IPS-18c (cell line): Measurements from ENCODE around the gene CLIC2.
"Not testable (repeated sequence)": the region's sequence is repeated elsewhere in the genome, so short reads cannot be mapped to it uniquely, and the experiment has no call there.

Experiments
- H3K4me3 ChIP-seq: 2 replicates; pipeline ENCODE4 v1.7.0; 2013; ENCODE audit warnings: low read depth, mild to moderate bottlenecking, low read length, moderate library complexity; ENCODE audit not compliant: insufficient read depth
- H3K9me3 ChIP-seq: one replicate; pipeline ENCODE4 v1.6.1; 2013; ENCODE audit warnings: mild to moderate bottlenecking, low read length, moderate library complexity; ENCODE audit not compliant: control insufficient read depth, insufficient read depth

Gene CLIC2

GRCh38 chrX:155334486-155335336 is at the start of gene CLIC2:
CLIC2 (minus strand) TSS chrX:155334614; CDS start chrX:155334427, 187 bp downstream.
- no peak within 1 kb of the TSS for H3K4me3 ChIP-seq
- H3K9me3 ChIP-seq, result no peaks in the 10 kb centered on the region

DNA sequence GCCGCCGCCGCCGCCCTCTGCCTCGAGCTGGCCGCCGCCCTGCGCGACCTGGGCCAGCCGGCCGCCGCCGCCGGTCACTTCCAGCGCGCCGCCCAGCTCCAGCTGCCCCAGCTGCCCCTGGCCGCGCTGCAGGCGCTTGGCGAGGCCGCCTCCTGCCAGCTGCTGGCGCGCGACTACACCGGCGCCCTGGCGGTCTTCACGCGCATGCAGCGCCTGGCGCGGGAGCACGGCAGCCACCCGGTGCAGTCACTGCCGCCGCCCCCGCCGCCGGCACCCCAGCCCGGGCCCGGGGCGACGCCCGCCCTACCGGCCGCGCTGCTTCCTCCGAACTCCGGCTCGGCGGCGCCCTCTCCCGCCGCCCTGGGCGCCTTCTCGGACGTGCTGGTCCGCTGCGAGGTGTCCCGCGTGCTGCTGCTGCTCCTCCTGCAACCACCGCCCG is 48.1 kb upstream of the CLIC2 start:
- H3K4me3 ChIP-seq, H3K9me3 ChIP-seq: not testable (repeated sequence)

DNA sequence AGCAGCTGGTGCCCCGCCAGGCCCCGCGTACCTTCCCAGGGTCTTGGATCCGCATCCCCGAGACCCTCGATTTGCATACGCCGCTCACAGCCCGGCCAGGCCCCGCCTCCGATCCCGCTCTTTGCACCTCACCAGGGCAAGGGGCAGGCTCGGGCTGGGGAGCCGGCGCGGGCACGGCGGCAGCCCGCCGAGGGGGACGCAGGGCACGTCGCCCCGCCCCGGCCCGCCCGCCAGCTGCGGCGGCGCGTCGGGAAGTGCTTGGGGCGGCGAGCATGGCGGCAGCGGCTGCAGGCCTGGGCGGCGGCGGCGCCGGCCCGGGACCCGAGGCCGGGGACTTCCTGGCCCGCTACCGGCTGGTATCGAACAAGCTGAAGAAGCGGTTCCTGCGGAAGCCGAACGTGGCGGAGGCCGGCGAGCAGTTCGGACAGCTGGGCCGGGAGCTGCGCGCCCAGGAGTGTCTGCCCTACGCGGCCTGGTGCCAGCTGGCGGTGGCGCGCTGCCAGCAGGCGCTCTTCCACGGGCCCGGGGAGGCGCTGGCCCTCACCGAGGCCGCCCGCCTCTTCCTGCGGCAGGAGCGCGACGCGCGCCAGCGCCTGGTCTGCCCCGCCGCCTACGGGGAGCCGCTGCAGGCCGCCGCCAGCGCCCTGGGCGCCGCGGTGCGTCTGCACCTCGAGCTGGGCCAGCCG is 47.6 kb upstream of the CLIC2 start, which contains the start of gene F8A2:
F8A2 (plus strand) TSS at position 253 of the 686 bp plus-strand sequence; CDS start at position 273, 20 bp downstream.
- H3K4me3 ChIP-seq, H3K9me3 ChIP-seq: not testable (repeated sequence)

GRCh38 chrX:155379802-155380201 is 45.4 kb upstream of the CLIC2 start:
- not testable (repeated sequence) for H3K9me3 ChIP-seq, H3K4me3 ChIP-seq

DNA sequence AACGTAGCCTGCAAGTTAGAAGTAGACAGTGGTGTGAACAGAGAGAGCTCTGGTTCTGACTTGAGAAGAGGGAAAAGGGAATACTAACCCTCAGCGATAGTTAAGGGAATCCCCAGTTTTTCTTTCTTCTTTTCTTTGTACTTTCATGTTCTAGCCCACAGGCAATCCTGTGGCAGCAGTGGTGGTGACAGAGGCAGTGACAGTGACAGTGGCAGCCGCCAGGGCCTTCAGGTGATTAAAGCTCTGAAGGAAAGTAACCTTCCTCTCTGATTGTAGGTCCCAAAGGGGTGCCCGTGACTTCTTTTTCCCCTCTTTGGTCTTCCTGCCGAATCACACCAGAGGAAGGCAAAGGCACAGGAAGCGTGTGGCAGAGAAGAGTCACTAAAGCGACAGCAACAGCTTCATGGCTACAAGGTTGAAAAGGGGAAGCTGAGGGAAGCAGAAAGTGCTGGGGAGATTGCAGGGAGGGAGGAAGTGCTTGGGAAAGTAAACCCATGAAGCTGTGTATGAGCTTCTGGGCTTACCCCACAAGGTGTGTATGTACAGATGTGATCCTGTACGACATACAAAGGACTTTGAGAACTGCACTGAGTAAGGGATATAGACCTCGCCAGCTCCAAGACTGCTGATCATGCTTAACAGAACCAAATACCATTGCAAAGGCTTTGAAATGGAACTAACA is 39.5 kb upstream of the CLIC2 start:
- H3K4me3 ChIP-seq, H3K9me3 ChIP-seq: not testable (repeated sequence)

GRCh38 chrX:155363712-155364111 is 29.3 kb upstream of the CLIC2 start:
- not testable (repeated sequence) for H3K9me3 ChIP-seq, H3K4me3 ChIP-seq

DNA sequence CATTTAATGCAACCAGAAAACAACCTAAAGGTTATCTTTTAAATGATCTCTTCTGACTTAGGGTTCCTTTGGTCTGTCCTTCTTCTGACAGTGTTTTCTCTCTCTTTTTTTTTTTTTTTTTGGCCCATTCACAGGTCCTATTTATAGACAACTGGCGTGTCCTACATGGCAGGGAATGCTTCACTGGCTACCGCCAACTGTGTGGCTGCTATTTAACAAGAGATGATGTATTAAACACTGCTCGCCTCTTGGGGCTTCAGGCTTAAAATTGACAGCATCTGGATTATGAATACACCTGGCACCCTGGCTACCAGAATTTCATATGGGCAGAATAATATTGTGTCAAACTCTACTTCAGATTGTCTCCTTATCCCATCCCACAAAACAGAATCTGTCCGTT is 15.0 kb upstream of the CLIC2 start:
- not testable (repeated sequence) for H3K9me3 ChIP-seq, H3K4me3 ChIP-seq

GRCh38 chrX:155345689-155346088 is 11.3 kb upstream of the CLIC2 start:
- not testable (repeated sequence) for H3K9me3 ChIP-seq

DNA sequence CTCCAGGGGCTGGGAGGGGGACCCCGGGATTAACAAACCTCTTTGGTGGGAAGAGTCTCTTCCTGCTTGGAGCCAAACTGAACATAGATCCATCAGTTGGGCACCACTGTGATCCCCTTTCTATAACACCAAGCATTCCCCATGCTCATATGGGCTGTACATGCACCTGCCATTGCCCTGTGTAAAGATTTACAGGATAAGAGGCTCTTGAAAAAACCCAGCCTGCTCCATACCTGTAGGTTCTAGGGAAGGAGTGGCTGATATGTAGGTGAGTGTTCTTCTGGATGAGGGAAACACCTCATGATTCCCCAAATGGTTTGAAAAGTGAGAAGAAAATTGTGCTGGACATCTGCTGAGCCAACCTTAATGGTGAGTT is 911 bp upstream of the CLIC2 start:
- H3K4me3 ChIP-seq, H3K9me3 ChIP-seq: not testable (repeated sequence)

More at GRCh38 chrX:155345689-155346088, 11.3 kb upstream of the CLIC2 start:
- H3K4me3 ChIP-seq, result not testable (repeated sequence)

DNA sequence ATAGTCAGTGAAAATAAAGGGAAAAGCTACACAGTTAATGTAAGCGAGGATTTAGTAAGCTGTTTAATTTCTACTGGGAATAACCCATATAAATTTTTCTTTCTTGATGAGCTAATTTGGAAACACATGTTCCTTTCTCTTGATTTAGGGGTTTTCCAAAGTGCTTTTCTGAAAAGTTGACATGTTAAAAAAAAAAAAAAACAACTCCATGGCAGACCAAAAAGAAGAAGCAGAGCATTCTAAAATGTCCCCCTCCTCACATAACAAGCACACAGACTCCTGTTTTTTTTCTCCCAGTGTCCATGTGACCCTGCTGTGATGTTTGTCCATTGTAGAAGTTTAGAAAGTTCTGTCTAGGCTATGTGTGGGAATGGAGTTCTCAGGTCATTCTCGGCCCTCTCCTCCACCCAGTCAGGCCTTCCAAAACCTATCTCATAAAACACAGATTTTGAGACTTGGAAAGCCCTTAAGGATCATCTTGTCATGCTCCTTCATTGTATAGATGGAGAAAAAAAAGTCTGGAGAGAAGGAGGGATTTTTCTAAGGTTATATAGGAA is 792 bp downstream of the CLIC2 start:
- Histone ChIP-seq H3K9me3 (no peaks in the 10 kb centered on the region), H3K4me3 (no peak overlapping the region)

- H3K4me3 ChIP-seq, result no peak overlapping the region
Observed at GRCh38 chrX:155330992-155331391, 3.4 kb downstream of the CLIC2 start.

DNA sequence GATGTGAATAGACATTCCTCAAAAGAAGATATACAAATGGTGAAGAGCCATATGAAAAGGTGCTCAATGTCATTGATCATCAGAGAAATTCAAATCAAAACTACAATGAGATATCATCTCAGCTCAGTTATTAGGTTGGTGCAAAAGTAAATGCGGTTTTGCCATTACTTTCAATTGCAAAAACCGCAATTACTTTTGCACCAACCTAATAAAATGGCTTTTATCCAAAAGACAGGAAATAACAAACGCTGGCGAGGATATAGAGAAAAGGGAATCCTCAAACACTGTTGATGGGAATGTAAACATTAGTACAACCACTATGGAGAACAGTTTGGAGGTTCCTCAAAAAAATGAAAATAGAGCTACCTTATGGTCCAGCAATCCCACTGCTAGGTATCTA is 5.1 kb downstream of the CLIC2 start:
- no peaks in the 10 kb centered on the region for H3K9me3 ChIP-seq
- H3K4me3 ChIP-seq, result no peak overlapping the region

More at GRCh38 chrX:155330992-155331391, 3.4 kb downstream of the CLIC2 start:
- no peaks in the 10 kb centered on the region for H3K9me3 ChIP-seq

GRCh38 chrX:155326610-155327009 is 7.8 kb downstream of the CLIC2 start:
- Histone ChIP-seq H3K9me3 (no peaks in the 10 kb centered on the region), H3K4me3 (no peak overlapping the region)

DNA sequence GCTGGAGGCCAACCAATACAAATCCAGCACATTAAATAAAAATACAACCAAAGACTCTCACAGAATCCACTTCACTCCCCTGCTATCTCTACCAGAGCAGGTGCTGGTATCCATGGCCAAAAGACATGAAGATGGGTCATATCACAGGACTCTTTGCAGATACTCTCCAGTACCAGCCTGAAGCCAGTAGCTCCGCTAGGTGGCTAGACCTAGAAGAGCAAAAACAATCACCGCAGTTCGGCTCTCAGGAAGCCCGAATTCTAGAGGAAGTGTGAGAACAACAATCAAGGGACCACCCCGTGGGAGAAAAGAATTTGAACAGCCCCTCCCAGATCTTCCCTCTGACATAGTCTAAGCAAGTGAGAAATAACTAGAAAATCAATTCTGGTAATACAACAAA is 20.2 kb downstream of the CLIC2 start:
- Histone ChIP-seq H3K4me3 (no peak overlapping the region), H3K9me3 (peaks cover 5% of the 10 kb centered on the region)

DNA sequence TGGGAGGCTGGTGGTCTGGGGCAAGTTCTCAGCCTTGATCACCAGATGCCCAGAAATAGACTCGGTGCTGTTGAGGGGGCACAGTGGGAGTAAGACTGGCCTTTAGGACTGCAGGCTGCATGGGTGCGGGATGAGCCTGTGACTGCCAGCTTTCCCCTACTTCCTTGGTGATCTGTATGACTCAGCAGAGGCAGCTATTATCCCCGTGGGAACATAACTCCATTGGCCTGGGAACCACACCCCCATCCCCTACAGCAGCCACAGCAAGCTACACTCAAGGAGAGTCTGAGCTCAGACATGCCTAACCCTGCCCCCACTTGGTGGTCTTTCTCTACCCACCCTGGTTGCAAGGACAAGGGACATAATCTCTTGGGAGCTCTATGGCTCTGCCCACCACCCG is 20.6 kb downstream of the CLIC2 start:
- H3K9me3 ChIP-seq, result peaks cover 3% of the 10 kb centered on the region

DNA sequence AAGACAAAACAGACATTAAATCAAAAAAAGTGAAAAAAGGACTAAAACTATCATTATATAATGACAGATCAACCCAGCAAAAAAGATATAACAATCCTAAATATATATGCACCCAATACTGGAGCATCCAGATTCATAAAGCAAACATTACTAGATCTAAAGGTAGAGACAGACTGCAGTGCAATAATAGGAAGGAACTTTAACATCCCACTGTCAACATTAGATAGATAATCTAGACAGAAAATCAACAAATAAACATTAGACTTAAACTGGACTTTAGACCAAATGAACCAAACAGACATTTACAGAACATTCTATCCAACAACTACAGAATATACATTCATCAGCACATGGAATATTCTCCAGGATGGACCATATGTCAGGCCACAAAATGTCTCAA is 40.6 kb downstream of the CLIC2 start:
- H3K9me3 ChIP-seq, result peaks cover 7% of the 10 kb centered on the region
- no peak overlapping the region for H3K4me3 ChIP-seq

More for the DNA sequence above, 20.6 kb downstream of the CLIC2 start:
- H3K4me3 ChIP-seq, result no peak overlapping the region; the same call in 1 of the 2 replicates

DNA sequence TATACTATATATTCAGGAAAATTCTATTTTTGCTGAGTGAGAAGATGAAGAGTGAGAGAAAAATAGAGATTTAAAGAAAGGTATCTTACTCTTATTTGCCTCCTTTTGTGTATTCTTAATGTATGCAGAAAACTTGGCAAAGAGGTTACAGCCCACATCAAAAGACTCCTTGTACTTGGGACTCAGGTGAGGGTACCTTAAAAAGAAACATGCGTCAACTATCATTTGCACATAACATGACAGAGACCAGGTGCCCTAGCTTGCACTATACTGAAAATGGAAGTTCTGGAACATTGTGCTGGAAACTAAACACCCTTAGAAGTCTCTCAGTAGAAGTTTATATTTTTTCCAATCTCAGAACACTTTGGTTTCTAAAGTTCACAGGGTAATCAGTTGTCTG is 54.5 kb downstream of the CLIC2 start:
- H3K4me3 ChIP-seq, result no peak overlapping the region
- peaks cover 6% of the 10 kb centered on the region for H3K9me3 ChIP-seq
